Superior temporal gyrus (tissue), 1 donor: Measurements from ENCODE around the gene KLHDC9.
"Not testable (repeated sequence)": the region's sequence is repeated elsewhere in the genome, so short reads cannot be mapped to it uniquely, and the experiment has no call there.

Source experiments
- DNase-seq: peaks from one replicate; pipeline ENCODE4 v3.0.0-alpha.2; 2016; ENCODE audit errors: extremely low spot score

KLHDC9 gene, protein sequence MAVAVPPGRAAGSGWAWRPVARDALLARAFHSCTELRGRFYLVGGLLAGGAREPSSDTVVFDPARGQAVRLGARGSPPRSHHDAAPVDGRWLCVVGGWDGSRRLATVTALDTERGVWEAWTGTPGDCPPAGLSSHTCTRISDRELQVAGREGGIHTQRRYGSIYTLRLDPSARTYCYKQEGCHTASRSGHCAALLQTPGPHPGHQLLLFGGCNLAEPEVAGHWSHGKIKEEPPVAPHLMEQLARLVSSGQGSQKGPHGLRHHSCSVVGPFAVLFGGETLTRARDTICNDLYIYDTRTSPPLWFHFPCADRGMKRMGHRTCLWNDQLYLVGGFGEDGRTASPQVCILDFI

GRCh38 chr1:161098210-161099068, at the start of gene KLHDC9:
KLHDC9 (plus strand) TSS chr1:161098361; CDS start chr1:161098536, 175 bp downstream.
- DNase-seq = peak; percentile 76

DNA sequence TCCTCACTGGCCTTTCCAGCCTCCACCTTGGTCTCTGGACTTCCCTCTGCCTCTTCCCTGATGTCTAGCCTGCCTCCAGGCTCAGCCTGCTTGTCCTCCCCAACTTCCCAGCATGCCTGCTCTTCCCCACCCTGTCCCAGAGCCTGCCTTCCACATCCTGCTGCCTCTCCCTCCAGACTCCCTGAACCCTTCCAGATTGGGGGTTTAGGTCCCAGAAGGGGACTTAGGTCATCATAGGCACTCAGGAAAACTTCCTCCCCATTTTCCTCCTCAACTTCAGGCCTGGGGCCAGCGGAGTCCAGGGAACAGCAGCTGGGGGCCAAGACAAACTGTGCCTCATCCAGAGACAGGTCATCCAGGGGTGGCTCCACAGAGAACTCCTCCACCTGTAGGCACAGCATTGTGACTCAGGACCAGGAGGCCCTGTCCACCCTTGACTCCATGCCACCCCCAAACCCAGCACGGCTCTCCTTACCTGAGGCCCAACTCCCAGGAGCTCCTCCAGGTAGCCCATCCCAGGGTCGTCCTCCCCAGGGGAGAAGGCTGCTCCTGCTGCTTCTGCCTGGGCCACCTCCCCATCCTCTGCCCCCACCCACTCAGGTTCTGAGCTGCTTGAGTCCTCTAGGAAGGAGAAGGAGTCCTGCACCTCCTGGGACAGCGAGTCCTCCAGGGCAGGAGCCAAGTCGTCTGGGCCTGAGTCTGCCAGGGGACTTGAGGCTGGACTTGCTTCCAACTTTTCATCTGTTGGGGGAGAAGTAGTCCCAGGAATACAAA, 49.0 kb upstream of the KLHDC9 start:
- no peak for DNase-seq

DNA sequence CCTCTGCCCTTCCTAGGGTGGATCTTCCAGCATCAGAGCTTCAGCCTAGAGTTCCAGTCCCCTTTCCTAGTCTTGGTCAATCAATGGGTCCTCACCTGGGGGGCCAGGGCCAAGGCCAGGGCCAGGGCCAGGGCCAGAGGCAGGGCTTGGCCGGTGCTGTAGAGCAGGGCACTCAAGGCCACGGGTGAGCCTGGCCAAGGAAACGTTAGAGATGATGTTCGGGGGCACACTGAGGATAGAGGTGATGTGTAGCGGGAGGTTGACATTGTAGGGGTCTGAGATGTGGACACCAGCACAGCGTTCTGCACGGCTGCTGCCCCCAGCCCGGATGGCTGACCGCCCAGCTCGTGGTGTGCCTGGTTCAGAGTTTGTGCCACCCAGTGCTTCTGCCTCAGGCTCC, 46.9 kb upstream of the KLHDC9 start:
- no peak for DNase-seq

- DNase-seq = no peak
Observed at GRCh38 chr1:161052899-161053298, 45.3 kb upstream of the KLHDC9 start.

- DNase-seq = no peak
Observed at GRCh38 chr1:161054232-161054631, 43.9 kb upstream of the KLHDC9 start.

- DNase-seq = no peak
Observed at GRCh38 chr1:161054805-161055204, 43.4 kb upstream of the KLHDC9 start.

GRCh38 chr1:161059293-161059692, 38.9 kb upstream of the KLHDC9 start:
- no peak for DNase-seq

DNA sequence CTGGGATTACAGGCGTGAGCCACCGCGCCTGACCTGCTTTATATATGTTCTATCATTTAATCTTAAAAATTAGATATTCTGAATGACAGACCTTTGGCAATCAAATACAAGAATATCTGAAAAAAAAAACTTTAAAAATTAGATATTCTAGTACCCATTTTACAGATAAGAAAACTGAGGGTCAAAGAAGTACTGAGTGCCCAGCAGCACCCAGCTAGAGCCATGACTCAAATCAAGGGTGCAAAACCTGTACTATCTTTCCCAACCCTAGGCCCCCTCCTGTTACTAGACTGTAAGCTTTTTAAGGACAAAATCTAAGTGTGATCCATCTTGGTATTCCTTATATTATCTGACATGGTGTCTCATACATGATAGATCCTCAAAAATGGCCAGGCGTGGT, 36.7 kb upstream of the KLHDC9 start:
- no peak for DNase-seq

DNA sequence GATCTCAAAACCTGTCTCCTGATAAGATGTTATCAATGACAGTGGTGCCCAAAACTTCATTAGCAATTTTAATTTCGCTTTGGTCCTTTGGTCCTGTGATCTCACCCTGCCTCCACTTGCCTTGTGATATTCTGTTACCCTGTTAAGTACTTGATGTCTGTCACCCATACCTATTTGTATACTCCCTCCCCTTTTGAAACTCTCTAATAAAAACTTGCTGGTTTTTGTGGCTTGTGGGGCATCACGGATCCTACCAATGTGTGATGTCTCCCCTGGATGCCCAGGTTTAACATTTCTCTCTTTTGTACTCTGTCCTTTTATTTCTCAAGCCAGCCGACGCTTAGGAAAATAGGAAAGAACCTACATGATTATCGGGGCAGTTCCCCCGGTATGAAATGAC, 34.2 kb upstream of the KLHDC9 start:
- DNase-seq = not testable (repeated sequence)

- DNase-seq = not testable (repeated sequence)
Observed at GRCh38 chr1:161065681-161066080, 32.5 kb upstream of the KLHDC9 start.

DNA sequence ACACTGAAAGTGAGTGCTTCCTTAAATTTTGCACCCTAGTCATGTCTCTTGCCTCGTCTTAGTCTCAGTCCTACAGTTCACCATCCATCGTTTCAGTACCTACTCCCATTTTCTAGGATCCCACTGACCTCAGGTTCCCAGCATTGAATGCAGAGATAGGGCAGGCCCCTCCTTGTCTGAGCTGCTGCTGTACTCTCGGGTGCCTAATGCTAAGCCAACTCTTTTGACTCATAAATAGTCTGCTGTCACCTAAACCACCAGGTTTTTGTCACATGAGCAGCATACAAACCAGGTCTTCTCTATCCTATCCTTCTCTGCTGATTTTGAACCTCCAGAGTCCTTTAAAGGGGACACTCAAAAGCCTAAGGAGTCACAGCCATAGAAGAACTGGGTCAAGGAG, 31.5 kb upstream of the KLHDC9 start:
- DNase-seq = no peak

GRCh38 chr1:161068306-161069234, 29.6 kb upstream of the KLHDC9 start:
- DNase-seq = peak; percentile 9

GRCh38 chr1:161069241-161069640, 28.9 kb upstream of the KLHDC9 start:
- no peak for DNase-seq

- peak; percentile 10 for DNase-seq
Observed at GRCh38 chr1:161069731-161070270, 28.4 kb upstream of the KLHDC9 start, which contains the start of gene ARHGAP30. ARHGAP30 (minus strand) TSS chr1:161069891; CDS start chr1:161069624, 267 bp downstream.

DNA sequence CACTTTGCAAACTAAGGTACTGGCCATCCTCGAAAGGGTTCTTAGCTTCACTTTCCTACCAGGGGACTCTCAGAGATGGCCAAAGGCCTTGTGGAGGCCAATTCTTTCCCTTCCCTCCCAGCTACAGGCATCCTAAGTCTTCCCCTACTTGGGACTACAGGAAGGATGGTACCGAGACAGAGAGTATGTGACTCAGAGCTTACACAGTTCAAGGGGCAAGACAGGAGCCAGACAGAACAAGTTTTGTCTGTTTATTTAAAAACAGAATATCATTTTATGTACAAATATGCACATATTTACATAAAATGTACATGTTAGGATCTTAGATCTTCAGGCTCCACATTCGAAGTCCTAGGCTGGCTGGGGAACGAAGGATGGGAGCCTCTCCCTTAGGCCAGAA, 27.4 kb upstream of the KLHDC9 start:
- DNase-seq = no peak

- DNase-seq = peak; percentile 17
Observed at GRCh38 chr1:161071886-161072371, 26.2 kb upstream of the KLHDC9 start.

GRCh38 chr1:161072751-161073449, 25.3 kb upstream of the KLHDC9 start:
- DNase-seq = no peak

DNA sequence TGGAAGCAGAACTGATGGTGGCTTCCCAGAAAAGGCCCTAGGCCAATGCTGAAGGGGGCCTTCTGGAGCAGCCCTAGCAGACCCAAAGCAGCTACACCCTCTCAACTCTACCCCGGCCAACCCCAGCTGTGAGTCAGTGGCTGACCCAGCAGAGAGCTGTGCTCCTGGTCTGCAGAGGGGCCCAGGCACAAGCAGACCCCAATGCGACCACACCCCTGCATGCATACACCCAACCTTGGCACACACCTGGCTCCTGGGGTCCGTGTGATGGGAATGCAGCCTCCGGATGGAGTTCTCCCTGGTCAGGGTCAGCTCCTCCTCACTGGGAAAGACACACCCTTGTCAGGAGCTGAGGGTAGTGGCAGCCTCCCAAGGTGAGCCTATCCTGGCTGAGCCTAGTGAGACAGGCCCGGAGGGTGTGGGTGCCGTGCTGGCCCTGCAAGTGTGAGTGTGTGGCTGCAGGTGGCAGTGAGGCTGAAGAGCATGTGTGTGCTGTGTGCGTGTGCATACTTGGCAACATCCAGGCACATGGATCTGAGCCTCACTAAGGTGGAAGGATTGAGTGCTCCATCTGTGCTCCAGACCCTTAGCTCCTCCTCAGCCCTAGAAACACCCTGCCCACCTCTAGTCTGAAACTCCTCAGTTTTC, 24.6 kb upstream of the KLHDC9 start:
- no peak for DNase-seq

DNA sequence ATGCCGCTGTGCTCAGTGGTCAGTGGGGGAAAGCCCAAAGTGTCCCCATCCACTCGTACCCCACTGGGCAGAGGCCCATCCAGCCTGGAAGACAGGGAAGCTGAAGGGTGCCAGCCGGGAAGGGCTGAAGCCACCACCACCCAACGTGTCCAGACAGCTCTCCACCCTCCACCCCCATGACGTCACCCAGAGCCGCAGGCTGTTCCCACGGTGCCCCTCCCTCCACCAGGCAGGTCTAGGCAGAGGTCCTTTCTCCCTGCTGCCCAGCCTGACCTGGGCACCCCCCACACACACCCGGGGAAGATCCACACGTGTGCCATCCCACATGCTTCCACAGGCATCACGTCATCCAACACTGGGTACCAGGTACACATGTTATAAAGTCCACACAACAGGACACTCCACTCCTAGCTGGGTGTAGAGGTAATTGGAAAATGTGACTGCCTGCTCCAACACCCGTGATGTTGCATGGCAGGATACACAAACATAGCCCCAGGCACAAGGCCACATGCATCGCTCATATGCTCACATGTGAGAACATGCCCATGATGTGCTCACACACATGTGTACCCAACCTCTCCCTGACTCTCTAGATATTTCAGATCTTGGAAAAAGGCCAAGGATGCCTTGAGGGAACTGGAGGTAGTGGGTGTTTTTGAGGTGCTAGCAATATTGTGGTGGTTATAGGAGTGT, 23.3 kb upstream of the KLHDC9 start:
- DNase-seq = no peak
